CD14-positive monocyte (primary cell): ENCODE data around the gene C19orf25. TPM values are rescaled to one million over a fixed set of nuclear protein-coding genes. Genes with fewer than 3 reads are reported as not detected.
A peak's percentile ranks its signal among the peaks of the same experiment; 100 is the strongest.

Experiments used
- DNase-seq, 3 donors: peaks; one replicate each; pipeline ENCODE4 v3.0.0-alpha.2; 2011 to 2022
- H2AFZ ChIP-seq: 2 replicates; pipeline ENCODE4 v1.6.0; 2012; ENCODE audit warnings: mild to moderate bottlenecking, low read depth, low read length, inconsistent platforms; ENCODE audit not compliant: insufficient read depth, poor library complexity, severe bottlenecking
- H3K27ac ChIP-seq, 2 donors: 1 replicate in 1 of 2; 2 replicates in 1 of 2; pipeline ENCODE4 v1.5.1; 2012 to 2013; ENCODE audit warnings: low read length in 2 of 2, control low read depth in 1 of 2, inconsistent platforms in 1 of 2, low read depth in 1 of 2, mild to moderate bottlenecking in 1 of 2
- H3K27me3 ChIP-seq, 2 donors: one replicate each; pipeline versions ENCODE4 v1.6.0 to v1.6.1; 2011 to 2013; ENCODE audit warnings: low read length in 2 of 2; ENCODE audit not compliant: control insufficient read depth in 2 of 2, insufficient read depth in 2 of 2
- H3K36me3 ChIP-seq, 2 donors: replicated peaks in 1 of 2; 1 replicate in 1 of 2; 2 replicates in 1 of 2; pipeline versions ENCODE4 v1.5.1 to v1.6.1; 2012 to 2013; ENCODE audit warnings: low read length in 2 of 2, control low read depth in 1 of 2, inconsistent platforms in 1 of 2, mild to moderate bottlenecking in 1 of 2; ENCODE audit not compliant: insufficient read depth in 2 of 2, control insufficient read depth in 1 of 2
- H3K4me1 ChIP-seq, 2 donors: 1 replicate in 1 of 2; 2 replicates in 1 of 2; pipeline versions ENCODE4 v1.5.1 to v1.6.1; 2012 to 2013; ENCODE audit warnings: low read length in 2 of 2, control low read depth in 1 of 2, inconsistent platforms in 1 of 2, mild to moderate bottlenecking in 1 of 2, moderate library complexity in 1 of 2; ENCODE audit not compliant: insufficient read depth in 2 of 2, control insufficient read depth in 1 of 2
- H3K4me2 ChIP-seq: replicated peaks from 2 replicates; pipeline ENCODE3; 2012; ENCODE audit warnings: low read length, moderate library complexity, mild to moderate bottlenecking; ENCODE audit not compliant: poor library complexity, severe bottlenecking; ENCODE audit errors: extremely low read depth
- H3K4me3 ChIP-seq, 3 experiments: fragments of 200-600 bp in 1 of 3; sonication (generic) in 1 of 3; replicated peaks in 1 of 3; 1 replicate in 2 of 3; 2 replicates in 1 of 3; pipeline ENCODE4 v1.5.1; 2011 to 2013; ENCODE audit warnings: low read length in 3 of 3, mild to moderate bottlenecking in 3 of 3, control low read depth in 2 of 3, low read depth in 2 of 3, inconsistent platforms in 1 of 3, moderate library complexity in 1 of 3
- H3K79me2 ChIP-seq: 2 replicates; pipeline ENCODE4 v1.6.0; 2012; ENCODE audit warnings: mild to moderate bottlenecking, control low read depth, inconsistent platforms, low read length, moderate library complexity; ENCODE audit not compliant: insufficient read depth
- H3K9ac ChIP-seq: 2 replicates; pipeline ENCODE4 v1.6.0; 2017; ENCODE audit warnings: low read length, mild to moderate bottlenecking; ENCODE audit not compliant: insufficient read depth, poor library complexity, severe bottlenecking
- H3K9me3 ChIP-seq, 2 donors: replicated peaks in 1 of 2; 1 replicate in 1 of 2; 2 replicates in 1 of 2; pipeline versions ENCODE4 v1.5.1 to v1.6.1; 2012 to 2013; ENCODE audit warnings: low read length in 2 of 2, control low read depth in 1 of 2; ENCODE audit not compliant: control insufficient read depth in 1 of 2, insufficient read depth in 1 of 2
- H4K20me1 ChIP-seq: 2 replicates; pipeline ENCODE4 v1.6.0; 2012; ENCODE audit warnings: mild to moderate bottlenecking, low read length, control low read depth, moderate library complexity; ENCODE audit not compliant: insufficient read depth
- H3K27ac Mint-ChIP-seq, 7 donors: one replicate each; pipeline ENCODE4 v1.8.0; 2020; ENCODE audit warnings: mild to moderate bottlenecking in 7 of 7, mixed read lengths in 7 of 7, moderate library complexity in 6 of 7, inconsistent platforms in 2 of 7
- H3K27me3 Mint-ChIP-seq, 3 donors: one replicate each; pipeline ENCODE4 v1.8.0; 2021 to 2022; ENCODE audit warnings: low read depth in 3 of 3, mild to moderate bottlenecking in 3 of 3, mixed read lengths in 3 of 3, moderate library complexity in 3 of 3, inconsistent platforms in 1 of 3
- H3K36me3 Mint-ChIP-seq, 2 donors: one replicate each; pipeline ENCODE4 v1.8.0; 2020; ENCODE audit warnings: mixed read lengths in 2 of 2, inconsistent platforms in 1 of 2, mild to moderate bottlenecking in 1 of 2
- H3K4me1 Mint-ChIP-seq: one replicate; pipeline ENCODE4 v1.8.0; 2020; ENCODE audit warnings: mild to moderate bottlenecking, mixed read lengths
- H3K4me3 Mint-ChIP-seq, 2 donors: one replicate each; pipeline ENCODE4 v1.8.0; 2020; ENCODE audit warnings: mild to moderate bottlenecking in 2 of 2, mixed read lengths in 2 of 2, moderate library complexity in 1 of 2
- H3K9me3 Mint-ChIP-seq, 7 donors: one replicate each; pipeline ENCODE4 v1.8.0; 2020 to 2022; ENCODE audit warnings: mixed read lengths in 7 of 7, mild to moderate bottlenecking in 6 of 7, moderate library complexity in 6 of 7, inconsistent platforms in 2 of 7
- whole genome bisulfite sequencing: methylation state at CpG from one replicate; pipeline ENCODE4 v1.1.5; 2013; ENCODE audit warnings: missing lambda C conversion rate; ENCODE audit not compliant: insufficient coverage; 5-methylcytosine and 5-hydroxymethylcytosine counted together
- intact Hi-C, 2 donors: fragments of 100-400 bp; cut with micrococcal nuclease; formaldehyde crosslinking; loops; one replicate each; pipeline versions ENCODE4 v1.15.0 to v1.15.1; 2023
- polyA plus RNA-seq, 3 donors: library from polyadenylated mRNA; depleted of rRNA in 1 of 3; unstranded in 2 of 3; stranded (reverse) in 1 of 3; fragments of 300-500 nt in 2 of 3; fragments of >200 nt in 1 of 3; fragmentation: Illumina TruSeq in 2 of 3; gene quantifications; 1 replicate in 2 of 3; 2 replicates in 1 of 3; pipeline ENCODE4 v1.2.3, GENCODE V29; 2012 to 2021
- TF ChIP-seq, protein P1 (sequence below): fragments of 200-600 bp; IDR thresholded peaks from one replicate; pipeline ENCODE4 v1.8.0; 2022; ENCODE audit warnings: antibody characterized with exemption, mild to moderate bottlenecking

Gene C19orf25
- polyA plus RNA-seq, 3 donors: 18.2 to 20.9 (median 19.9) TPM

DNA sequence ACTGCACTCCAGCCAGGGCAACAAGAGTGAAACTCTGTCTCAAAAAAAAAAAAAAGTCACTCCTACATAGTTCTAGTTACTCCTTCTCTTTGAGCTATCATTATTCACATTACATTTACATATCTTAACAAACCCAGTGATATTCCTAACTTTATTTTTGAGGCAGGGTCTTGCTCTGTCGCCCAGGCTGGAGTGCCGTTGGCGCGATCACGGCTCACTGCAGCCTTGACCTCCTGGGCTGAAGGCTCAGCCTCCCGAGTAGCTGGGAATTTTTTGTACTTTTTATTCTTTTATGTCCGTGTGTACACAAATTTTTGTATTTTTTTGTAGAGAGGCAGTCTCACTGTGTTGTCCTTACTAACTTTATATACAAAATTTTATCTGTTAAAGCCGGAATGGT is 41.4 kb downstream of the C19orf25 start:
- peak overlapping the region; percentile 91 for H3K4me2 ChIP-seq

DNA sequence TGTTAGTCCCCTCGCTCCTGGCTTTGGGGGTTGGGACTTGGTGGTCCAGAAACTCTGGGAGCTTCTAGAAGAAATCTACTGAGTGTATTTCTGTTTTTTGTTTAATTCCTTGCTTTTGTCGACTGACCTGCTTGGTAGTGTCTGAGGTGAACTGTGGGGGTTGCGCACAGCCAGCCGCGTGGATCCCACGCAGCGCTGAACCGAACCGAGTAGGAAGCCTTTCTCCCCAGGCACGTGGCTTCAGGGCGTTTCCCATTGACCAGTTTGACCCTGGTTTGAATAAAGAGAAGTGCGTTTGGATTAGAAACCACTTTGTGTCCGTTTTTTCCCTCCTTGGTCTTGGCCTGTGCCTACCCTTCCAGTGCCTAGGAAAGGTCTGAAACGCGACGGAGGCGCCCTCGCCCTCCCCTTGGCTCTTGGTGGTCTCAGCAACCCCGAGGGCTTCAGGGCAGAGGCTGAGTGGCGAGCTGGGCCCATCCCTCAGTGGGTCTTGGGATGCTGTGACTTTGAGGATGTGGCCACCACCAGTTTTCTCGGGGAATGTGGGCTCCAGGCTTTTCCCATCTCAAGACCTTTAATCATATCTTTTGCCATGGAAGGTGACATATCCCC is 43.5 kb downstream of the C19orf25 start:
- Histone ChIP-seq H2AFZ (no peak overlapping the region), H3K27ac (no peak overlapping the region), H4K20me1 (peaks cover 64% of the 10 kb centered on the region)

More for the DNA sequence above, 41.4 kb downstream of the C19orf25 start:
- DNase-seq: no peak
- no peaks in the 10 kb centered on the region for H3K9me3 ChIP-seq
- peak overlapping the region in 1 of 3 experiments; percentile 93 for H3K4me3 ChIP-seq
- H3K36me3 ChIP-seq: peaks cover 47 to 62% of the 10 kb centered on the region in 2 donors
- H3K4me1 Mint-ChIP-seq: peaks cover 25% of the 10 kb centered on the region
- H2AFZ ChIP-seq: peak overlapping the region; percentile 66
- no peak overlapping the region for H3K9ac ChIP-seq
- TF ChIP-seq, protein P1, sequence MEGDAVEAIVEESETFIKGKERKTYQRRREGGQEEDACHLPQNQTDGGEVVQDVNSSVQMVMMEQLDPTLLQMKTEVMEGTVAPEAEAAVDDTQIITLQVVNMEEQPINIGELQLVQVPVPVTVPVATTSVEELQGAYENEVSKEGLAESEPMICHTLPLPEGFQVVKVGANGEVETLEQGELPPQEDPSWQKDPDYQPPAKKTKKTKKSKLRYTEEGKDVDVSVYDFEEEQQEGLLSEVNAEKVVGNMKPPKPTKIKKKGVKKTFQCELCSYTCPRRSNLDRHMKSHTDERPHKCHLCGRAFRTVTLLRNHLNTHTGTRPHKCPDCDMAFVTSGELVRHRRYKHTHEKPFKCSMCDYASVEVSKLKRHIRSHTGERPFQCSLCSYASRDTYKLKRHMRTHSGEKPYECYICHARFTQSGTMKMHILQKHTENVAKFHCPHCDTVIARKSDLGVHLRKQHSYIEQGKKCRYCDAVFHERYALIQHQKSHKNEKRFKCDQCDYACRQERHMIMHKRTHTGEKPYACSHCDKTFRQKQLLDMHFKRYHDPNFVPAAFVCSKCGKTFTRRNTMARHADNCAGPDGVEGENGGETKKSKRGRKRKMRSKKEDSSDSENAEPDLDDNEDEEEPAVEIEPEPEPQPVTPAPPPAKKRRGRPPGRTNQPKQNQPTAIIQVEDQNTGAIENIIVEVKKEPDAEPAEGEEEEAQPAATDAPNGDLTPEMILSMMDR: no peak
- H3K27me3 Mint-ChIP-seq: peaks cover 0 to 4% (median 1%) of the 10 kb centered on the region in 3 donors
- intact Hi-C loops: loop anchor here in 1 of 2 donors (1.0 to 2.0 kb wide), 2 partner anchors 42 to 55 kb away; partner anchors contain the start of genes C19orf25 and NDUFS7
- H3K4me1 ChIP-seq: peaks cover 13 to 22% of the 10 kb centered on the region in 2 donors
- H3K27me3 ChIP-seq: no peaks in the 10 kb centered on the region
- H4K20me1 ChIP-seq: peaks cover 71% of the 10 kb centered on the region
- H3K4me3 Mint-ChIP-seq: no peak overlapping the region
- peak overlapping the region in 1 of 7 donors; percentile 66 for H3K27ac Mint-ChIP-seq
- H3K9me3 Mint-ChIP-seq: peaks cover 0 to 2% (median 0%) of the 10 kb centered on the region in 7 donors
- H3K27ac ChIP-seq: no peak overlapping the region
- H3K36me3 Mint-ChIP-seq: peaks cover 37 to 54% of the 10 kb centered on the region in 2 donors
- 63% methylated on average over 4 of the region's 8 CpGs for WGBS
- peaks cover 28% of the 10 kb centered on the region for H3K79me2 ChIP-seq

More for the DNA sequence above, 43.5 kb downstream of the C19orf25 start:
- H3K4me3 Mint-ChIP-seq: no peak overlapping the region
- peaks cover 0 to 2% (median 0%) of the 10 kb centered on the region in 7 donors for H3K9me3 Mint-ChIP-seq
- H3K4me1 Mint-ChIP-seq: peaks cover 23% of the 10 kb centered on the region
- Histone ChIP-seq H3K9ac (no peak overlapping the region), H3K4me3 (no peak overlapping the region), H3K4me1 (peaks cover 13 to 22% of the 10 kb centered on the region in 2 donors), H3K4me2 (no peak overlapping the region), H3K27me3 (no peaks in the 10 kb centered on the region), H3K36me3 (peaks cover 44 to 59% of the 10 kb centered on the region in 2 donors), H3K79me2 (peaks cover 28% of the 10 kb centered on the region), H3K9me3 (no peaks in the 10 kb centered on the region)
- intact Hi-C loops: no loop called here
- no peak for DNase-seq
- TF ChIP-seq, protein P1: no peak
- H3K27me3 Mint-ChIP-seq: peaks cover 0 to 4% (median 1%) of the 10 kb centered on the region in 3 donors
- H3K36me3 Mint-ChIP-seq: peaks cover 30 to 55% of the 10 kb centered on the region in 2 donors
- WGBS: 87% methylated on average over 7 of the region's 21 CpGs
- H3K27ac Mint-ChIP-seq: peak overlapping the region in 3 of 7 donors; percentile 18 to 90 (median 80)
